Testis (tissue), 3 donors: Measurements from ENCODE around the gene RTL1. TPM values are rescaled to one million over a fixed set of nuclear protein-coding genes. Genes with fewer than 3 reads are reported as not detected.

Experiments used
- DNase-seq: peaks from one replicate; pipeline ENCODE4 v3.0.0-alpha.2; 2019
- H3K27ac ChIP-seq, 2 donors: fragments of 200-600 bp; sonication (generic); one replicate each; pipeline ENCODE4 v1.5.1; 2019
- H3K27me3 ChIP-seq: fragments of 200-600 bp; sonication (generic); one replicate; pipeline ENCODE4 v1.5.1; 2019
- H3K36me3 ChIP-seq: fragments of 200-600 bp; sonication (generic); one replicate; pipeline ENCODE4 v1.5.1; 2017; ENCODE audit warnings: low read depth; ENCODE audit errors: missing control alignments
- H3K4me1 ChIP-seq: fragments of 200-600 bp; sonication (generic); one replicate; pipeline ENCODE4 v1.5.1; 2019
- H3K4me3 ChIP-seq, 2 donors: fragments of 200-600 bp; sonication (generic); one replicate each; pipeline ENCODE4 v1.5.1; 2017 to 2019
- H3K9me3 ChIP-seq: fragments of 200-600 bp; sonication (generic); one replicate; pipeline ENCODE4 v1.5.1; 2017
- CTCF ChIP-seq, 3 experiments: fragments of 450-650 bp in 2 of 3; fragments of 200-600 bp in 1 of 3; sonication (generic) in 1 of 3; IDR thresholded peaks; one replicate each; pipeline ENCODE4 v1.5.1; 2016 to 2019; ENCODE audit warnings: antibody characterized with exemption in 3 of 3, mild to moderate bottlenecking in 2 of 3, moderate library complexity in 1 of 3
- POLR2A ChIP-seq: fragments of 450-650 bp; IDR thresholded peaks from one replicate; pipeline ENCODE4 v1.6.1; 2017; ENCODE audit warnings: antibody characterized with exemption, mild to moderate bottlenecking, moderate library complexity
- WGBS, 2 donors: methylation state at CpG; one replicate each; pipeline ENCODE4 v1.1.5; 2018; 5-methylcytosine and 5-hydroxymethylcytosine counted together
- intact Hi-C: fragments of 100-400 bp; cut with DNase I; formaldehyde crosslinking; loops from one replicate; pipeline ENCODE4 v1.15.1; 2023; ENCODE audit warnings: low total_unique reads
- polyA plus RNA-seq: library from polyadenylated mRNA; stranded (reverse); fragments of 350-450 nt; fragmentation: Illumina TruSeq; extraction: RNeasy Lipid Tissue Mini Kit (QIAGEN cat#74804); gene quantifications from one replicate; pipeline ENCODE4 v1.2.3, GENCODE V29; 2014; ENCODE audit warnings: low read depth, low replicate concordance; ENCODE audit not compliant: insufficient read depth
- total RNA-seq, 2 donors: library from RNA; depleted of rRNA; stranded (reverse); fragments of >200 nt; gene quantifications; one replicate each; pipeline ENCODE4 v1.2.3, GENCODE V29; 2016

Gene RTL1
- total and polyA plus RNA-seq, 3 donors from 2014 or later: 0.34 to 1.2 (median 0.94) TPM

GRCh38 chr14:100902295-100903133, 1.0 kb downstream of the RTL1 start:
- no peaks in the 10 kb centered on the region for H3K27me3 ChIP-seq
- DNase-seq: peak; percentile 10
- H3K36me3 ChIP-seq: no peaks in the 10 kb centered on the region
- TF ChIP-seq POLR2A: no peak
- no peak for TF ChIP-seq CTCF (IDR thresholded peaks at IDR 0.05)
- H3K4me1 ChIP-seq: peaks cover 24% of the 10 kb centered on the region
- intact Hi-C loops: no loop called here
- H3K9me3 ChIP-seq: no peaks in the 10 kb centered on the region
- H3K4me3 ChIP-seq: no peak overlapping the region
- H3K27ac ChIP-seq: no peak overlapping the region
- 78 to 82% methylated on average over 18 of the region's 18 CpGs for WGBS, 2 donors

DNA sequence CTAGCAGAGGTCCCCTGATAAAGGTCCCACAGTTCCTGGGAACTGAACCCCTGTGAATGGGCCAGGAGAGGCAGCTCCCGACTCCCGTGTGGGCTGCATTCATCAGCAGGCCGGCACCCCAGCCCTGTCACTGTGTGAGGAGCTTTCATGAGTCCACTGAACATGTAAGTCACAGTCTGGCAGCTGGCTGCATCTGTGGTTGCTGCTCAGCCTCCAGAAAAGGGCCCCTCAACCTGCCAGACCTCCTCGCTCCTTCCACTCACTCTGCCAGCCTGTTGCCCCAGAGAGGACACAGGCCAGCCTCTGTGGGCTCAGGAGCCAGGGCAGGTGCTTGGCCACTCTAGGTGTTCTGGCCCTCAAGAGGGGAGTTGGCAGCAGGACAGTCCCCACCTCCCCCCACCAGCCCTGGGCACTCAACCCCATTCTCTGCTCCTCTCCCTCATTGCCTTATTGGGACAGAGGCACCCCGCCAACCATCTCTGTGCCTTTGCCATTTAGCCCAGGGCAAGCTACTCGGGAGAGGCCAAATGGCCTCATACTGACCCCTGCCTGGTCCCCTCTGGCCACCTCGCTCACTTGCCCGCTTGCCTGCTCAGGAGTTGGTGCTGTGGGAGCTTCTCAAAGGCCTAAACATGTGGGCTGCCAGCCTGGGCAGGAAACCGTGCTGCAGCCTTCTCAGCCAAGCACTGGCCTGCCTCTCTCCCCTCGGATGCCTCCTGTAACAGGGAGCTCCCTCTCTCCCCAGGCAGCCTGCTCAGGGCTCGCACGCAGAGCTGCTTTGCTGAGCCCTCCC, 1.9 kb downstream of the RTL1 start:
- no peaks in the 10 kb centered on the region for H3K27me3 ChIP-seq
- H3K9me3 ChIP-seq: no peaks in the 10 kb centered on the region
- H3K4me1 ChIP-seq: peaks cover 24% of the 10 kb centered on the region
- H3K4me3 ChIP-seq: no peak overlapping the region
- peak; percentile 9 for DNase-seq
- intact Hi-C loops: no loop called here
- TF ChIP-seq CTCF (IDR thresholded peaks at IDR 0.05) (no peak), POLR2A (no peak)
- H3K36me3 ChIP-seq: no peaks in the 10 kb centered on the region
- WGBS, 2 donors: 89 to 94% methylated on average over 10 to 12 of the region's 12 CpGs
- no peak overlapping the region for H3K27ac ChIP-seq

DNA sequence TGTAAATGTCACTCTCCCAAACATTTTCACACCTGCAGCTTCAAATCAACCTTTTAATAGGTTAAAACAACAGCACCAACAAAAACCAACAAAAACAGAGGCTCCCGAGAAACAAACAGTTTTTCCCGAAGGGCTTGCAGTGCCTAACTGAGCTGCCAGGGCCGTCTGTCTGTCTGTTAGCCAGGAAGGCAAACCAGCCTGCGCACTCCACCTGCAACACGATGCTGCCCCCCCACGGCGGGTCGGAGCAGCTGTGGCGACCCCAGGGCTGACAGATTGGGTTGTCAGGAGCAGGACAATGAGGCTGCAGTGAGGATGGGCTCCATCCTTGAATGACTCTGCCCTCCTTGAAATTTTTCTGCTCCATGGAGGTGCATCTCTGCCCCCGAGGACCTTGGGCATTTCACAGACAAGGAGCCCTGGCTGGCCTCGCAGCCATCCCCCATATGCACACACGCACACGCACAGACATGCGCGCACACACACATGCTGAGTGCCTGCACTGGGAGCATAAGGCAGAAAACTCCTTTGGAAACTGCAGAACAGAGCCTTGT, 2.6 kb downstream of the RTL1 start:
- TF ChIP-seq POLR2A: no peak
- peak in 1 of 3 experiments; percentile 15 for TF ChIP-seq CTCF (IDR thresholded peaks at IDR 0.05)
- intact Hi-C loops: no loop called here
- Histone ChIP-seq H3K4me3 (no peak overlapping the region), H3K9me3 (no peaks in the 10 kb centered on the region), H3K27me3 (no peaks in the 10 kb centered on the region), H3K4me1 (peaks cover 24% of the 10 kb centered on the region), H3K36me3 (no peaks in the 10 kb centered on the region), H3K27ac (no peak overlapping the region)
- DNase-seq: peak; percentile 54
- 64 to 67% methylated on average over 10 to 15 of the region's 15 CpGs for WGBS, 2 donors

- peak; percentile 36 for DNase-seq
- no peak overlapping the region for H3K27ac ChIP-seq
- intact Hi-C loops: no loop called here
- peaks cover 24% of the 10 kb centered on the region for H3K4me1 ChIP-seq
- WGBS, 2 donors: 35 to 47% methylated on average over 9 to 19 of the region's 19 CpGs
- H3K9me3 ChIP-seq: no peaks in the 10 kb centered on the region
- no peaks in the 10 kb centered on the region for H3K36me3 ChIP-seq
- TF ChIP-seq POLR2A (no peak), CTCF (IDR thresholded peaks at IDR 0.05) (no peak)
- no peaks in the 10 kb centered on the region for H3K27me3 ChIP-seq
- H3K4me3 ChIP-seq: no peak overlapping the region
Observed at GRCh38 chr14:100899884-100900771, 3.4 kb downstream of the RTL1 start.
